Transverse colon (tissue), 4 donors: Measurements from ENCODE around the gene ISG20L2.

ENCODE experiments used
- CTCF ChIP-seq, 5 experiments: fragments of 200-600 bp in 3 of 5; fragments of 450-650 bp in 2 of 5; sonication (generic) in 3 of 5; IDR thresholded peaks; 1 replicate in 2 of 5; 2 replicates in 3 of 5; pipeline ENCODE4 v1.5.1; 2016 to 2017; ENCODE audit warnings: antibody characterized with exemption in 5 of 5, inconsistent platforms in 3 of 5, mild to moderate bottlenecking in 2 of 5, moderate library complexity in 1 of 5
- POLR2AphosphoS5 ChIP-seq, 3 donors: sonication (generic); formaldehyde crosslinking; IDR thresholded peaks; one replicate each; pipeline ENCODE4 v1.6.1; 2016; ENCODE audit warnings: antibody characterized with exemption in 3 of 3

GRCh38 chr1:156766298-156767100, 37.9 kb upstream of the ISG20L2 start:
- TF ChIP-seq POLR2AphosphoS5 (IDR thresholded peaks at IDR 0.05) (no peak), CTCF (IDR thresholded peaks at IDR 0.05) (no peak)
